ENCODE results near the gene ERCC8. TPM values are rescaled to one million over a fixed set of nuclear protein-coding genes. Genes with fewer than 3 reads are reported as not detected.

The ERCC8 gene
- total and polyA plus RNA-seq, 11 donors, result 3.0 to 10.1 (median 6.1) TPM

- 28 to 78% (median 40%) methylated on average over 1 of the region's 1 CpG for WGBS, 4 donors
- intact Hi-C loops (cut with DNase I), result no loop called here
- H3K36me3 ChIP-seq, result no peaks in the 10 kb centered on the region
Observed at GRCh38 chr5:60978968-60979367, 34.1 kb upstream of the ERCC8 start.

GRCh38 chr5:60977956-60978737 lies 33.3 kb upstream of the ERCC8 start:
- no peaks in the 10 kb centered on the region for H3K27me3 ChIP-seq
- intact Hi-C loops (cut with DNase I), result no loop called here
- H3K27ac ChIP-seq, result no peak overlapping the region
- peak in 3 of 4 donors; percentile 55 to 71 (median 58) for ATAC-seq
- peaks cover 0 to 20% (median 0%) of the 10 kb centered on the region in 12 donors for H3K9me3 ChIP-seq
- no peak for DNase-seq
- peaks cover 0 to 13% (median 0%) of the 10 kb centered on the region in 12 donors for H3K4me1 ChIP-seq
- no peaks in the 10 kb centered on the region for H3K36me3 ChIP-seq
- 70 to 82% (median 72%) methylated on average over 8 to 9 of the region's 9 CpGs for WGBS, 4 donors
- no peak overlapping the region for H3K4me3 ChIP-seq
- TF ChIP-seq CTCF (IDR thresholded peaks at IDR 0.05) (no peak), POLR2A (IDR thresholded peaks at IDR 0.05) (no peak)

More at GRCh38 chr5:60978968-60979367, 34.1 kb upstream of the ERCC8 start:
- TF ChIP-seq CTCF (IDR thresholded peaks at IDR 0.05) (no peak), POLR2A (IDR thresholded peaks at IDR 0.05) (no peak)
- Histone ChIP-seq H3K4me3 (no peak overlapping the region), H3K9me3 (peaks cover 0 to 20% (median 0%) of the 10 kb centered on the region in 12 donors), H3K4me1 (peaks cover 0 to 13% (median 0%) of the 10 kb centered on the region in 12 donors), H3K27me3 (no peaks in the 10 kb centered on the region), H3K27ac (no peak overlapping the region)
- DNase-seq (no peak), ATAC-seq (peak in 1 of 4 donors; percentile 45)

- H3K27ac ChIP-seq, result no peak overlapping the region
- H3K36me3 ChIP-seq, result no peaks in the 10 kb centered on the region
- peaks cover 0 to 6% (median 0%) of the 10 kb centered on the region in 12 donors for H3K4me1 ChIP-seq
- no peak for TF ChIP-seq POLR2A (IDR thresholded peaks at IDR 0.05)
- TF ChIP-seq CTCF (IDR thresholded peaks at IDR 0.05), result no peak
- no peak for ATAC-seq
- DNase-seq, result no peak
- WGBS, 4 donors, result 66 to 83% (median 71%) methylated on average over 3 of the region's 3 CpGs
- no peaks in the 10 kb centered on the region for H3K27me3 ChIP-seq
- peaks cover 0 to 36% (median 17%) of the 10 kb centered on the region in 12 donors for H3K9me3 ChIP-seq
- intact Hi-C loops (cut with DNase I), result no loop called here
- H3K4me3 ChIP-seq, result no peak overlapping the region
Observed at GRCh38 chr5:60972231-60972630, 27.4 kb upstream of the ERCC8 start.

- ATAC-seq, result no peak
- DNase-seq, result no peak
- no peaks in the 10 kb centered on the region for H3K36me3 ChIP-seq
- no peak overlapping the region for H3K4me3 ChIP-seq
- 89 to 94% (median 93%) methylated on average over 2 of the region's 2 CpGs for WGBS, 4 donors
- TF ChIP-seq CTCF (IDR thresholded peaks at IDR 0.05) (no peak), POLR2A (IDR thresholded peaks at IDR 0.05) (no peak)
- peaks cover 0 to 14% (median 3%) of the 10 kb centered on the region in 12 donors for H3K9me3 ChIP-seq
- H3K4me1 ChIP-seq, result peaks cover 0 to 14% (median 0%) of the 10 kb centered on the region in 12 donors
- intact Hi-C loops (cut with DNase I), result loop anchor here in 2 of 10 donors (5.0 to 10.0 kb wide), 3 partner anchors 183 to 971 kb away; no protein-coding TSS in a partner anchor
- no peaks in the 10 kb centered on the region for H3K27me3 ChIP-seq
- H3K27ac ChIP-seq, result no peak overlapping the region
Observed at GRCh38 chr5:60961685-60962084, 16.8 kb upstream of the ERCC8 start.

Data from heart left ventricle (tissue), 16 donors.